T-helper 1 cell (primary cell): Measurements from ENCODE around the gene CPA2.

Source experiments
- DNase-seq, 5 donors: peaks; one replicate each; pipeline ENCODE4 v3.0.0-alpha.2; 2012 to 2020

The CPA2 gene

DNA sequence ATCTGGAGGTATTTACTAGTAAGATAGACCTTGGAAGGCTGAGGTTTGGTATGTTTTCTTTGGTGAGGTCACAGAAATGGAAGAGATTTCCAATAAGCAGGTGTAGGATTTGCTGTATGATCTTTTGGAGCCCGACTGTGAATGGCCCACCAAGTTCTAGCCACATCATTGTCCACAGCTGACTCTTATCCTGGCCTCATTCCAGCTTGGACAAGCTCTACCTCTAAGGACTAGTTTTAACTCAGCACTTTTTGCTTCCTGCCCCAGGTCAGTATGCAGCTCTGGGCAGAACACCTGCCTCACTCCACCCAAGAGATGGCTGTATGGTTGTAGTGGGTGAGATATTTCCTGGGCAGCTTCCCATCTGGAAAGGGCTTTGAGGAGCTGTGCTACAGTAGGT lies 20.2 kb downstream of the CPA2 start:
- DNase-seq, result no peak

DNA sequence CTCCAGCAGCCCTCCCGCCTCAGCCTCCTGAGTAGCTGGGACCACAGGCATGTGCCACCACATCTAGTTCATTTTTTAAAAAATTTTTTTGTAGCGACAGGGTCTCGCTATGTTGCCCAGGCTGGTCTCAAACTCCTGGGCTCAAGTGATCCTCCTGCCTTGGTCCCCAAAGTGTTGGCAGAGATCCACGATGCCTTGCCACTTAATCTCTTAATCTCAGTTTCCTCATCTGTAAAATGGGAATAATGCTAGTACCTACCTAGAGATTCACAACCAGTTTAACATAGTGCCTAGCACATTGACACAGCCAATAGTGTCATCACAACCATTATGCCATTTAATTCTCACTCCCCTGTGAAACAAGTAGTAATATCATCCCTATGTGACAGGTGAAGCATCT lies 21.5 kb downstream of the CPA2 start:
- no peak for DNase-seq

DNA sequence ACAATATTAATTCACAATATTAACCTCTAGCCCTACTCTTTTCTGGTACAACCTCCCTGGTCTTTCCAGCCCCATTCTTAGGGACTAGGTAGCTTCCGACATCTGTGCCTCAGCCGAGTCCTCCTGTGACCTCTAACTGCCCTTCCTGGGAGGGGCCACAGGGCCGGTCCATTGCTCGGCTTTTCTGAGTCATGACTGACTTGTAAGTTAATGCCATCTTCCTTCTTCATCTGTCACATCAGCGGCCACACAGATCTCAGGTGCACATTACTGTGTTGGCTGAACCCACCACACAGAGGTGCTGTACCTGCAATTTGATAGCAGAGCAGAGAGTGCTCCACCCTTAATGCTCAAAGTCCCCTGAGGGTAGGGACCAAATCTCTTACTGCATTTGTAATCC lies 22.2 kb downstream of the CPA2 start:
- no peak for DNase-seq

DNA sequence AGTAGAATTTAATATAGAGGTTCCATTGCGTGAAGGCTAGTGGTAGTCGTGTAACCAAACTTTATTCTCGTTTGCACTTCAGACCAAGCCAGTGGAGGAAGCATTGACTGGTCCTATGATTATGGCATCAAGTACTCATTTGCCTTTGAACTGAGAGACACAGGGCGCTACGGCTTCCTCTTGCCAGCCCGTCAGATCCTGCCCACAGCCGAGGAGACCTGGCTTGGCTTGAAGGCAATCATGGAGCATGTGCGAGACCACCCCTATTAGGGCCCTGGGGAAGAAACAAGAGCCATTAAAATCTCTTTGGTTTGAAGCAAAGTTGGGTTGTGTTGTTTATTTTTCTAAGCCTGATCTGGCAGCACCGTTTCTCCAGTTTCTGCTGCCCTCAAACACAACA lies 22.8 kb downstream of the CPA2 start:
- no peak for DNase-seq

DNA sequence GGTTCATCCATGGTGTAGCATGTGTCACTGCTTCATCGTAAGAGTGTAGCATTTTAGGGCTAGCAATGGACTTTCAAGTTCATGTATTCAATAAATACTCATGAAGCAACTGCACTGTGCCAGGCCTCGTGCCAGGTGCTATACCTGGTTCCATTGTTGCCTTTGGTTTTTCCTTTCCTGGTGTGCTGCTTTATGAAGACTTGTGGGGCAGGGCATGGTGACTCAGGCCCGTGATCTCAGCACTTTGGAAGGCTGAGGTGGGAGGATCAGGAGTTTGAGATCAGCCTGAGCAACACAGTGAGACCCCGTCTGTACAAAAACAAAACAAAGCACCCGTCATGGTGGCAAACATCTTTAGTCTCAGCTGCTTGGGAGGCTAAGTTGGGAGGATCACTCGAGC lies 24.1 kb downstream of the CPA2 start:
- no peak for DNase-seq

DNA sequence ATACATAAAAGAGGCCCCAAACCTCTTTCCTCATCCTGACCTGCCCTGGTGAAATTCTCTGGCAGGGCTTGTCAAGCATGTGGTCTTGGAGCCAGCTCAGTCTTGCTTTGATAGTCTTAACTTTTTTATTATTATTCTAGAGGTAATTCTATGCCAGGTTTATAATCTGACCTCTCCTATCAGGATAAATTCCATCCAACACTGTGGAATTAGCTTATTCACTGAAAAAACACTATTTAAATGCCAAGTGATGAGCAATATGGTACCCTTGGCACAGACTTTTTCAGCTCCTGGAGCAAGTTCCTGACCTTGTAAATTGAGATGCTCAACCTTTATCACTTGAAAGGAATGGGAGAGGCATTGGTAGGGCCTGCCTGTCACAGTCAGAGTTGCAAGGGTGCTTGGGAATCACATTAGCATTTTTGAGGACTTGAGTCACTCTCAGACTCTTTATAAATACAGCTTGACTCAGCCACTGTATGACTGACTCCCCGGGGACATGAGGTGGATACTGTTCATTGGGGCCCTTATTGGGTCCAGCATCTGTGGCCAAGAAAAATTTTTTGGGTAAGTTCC lies 26.1 kb downstream of the CPA2 start, which contains the start of gene CPA4:
CPA4 (plus strand) TSS at position 480 of the 576 bp plus-strand sequence; CDS start at position 500, 20 bp downstream.
- DNase-seq, result no peak

DNA sequence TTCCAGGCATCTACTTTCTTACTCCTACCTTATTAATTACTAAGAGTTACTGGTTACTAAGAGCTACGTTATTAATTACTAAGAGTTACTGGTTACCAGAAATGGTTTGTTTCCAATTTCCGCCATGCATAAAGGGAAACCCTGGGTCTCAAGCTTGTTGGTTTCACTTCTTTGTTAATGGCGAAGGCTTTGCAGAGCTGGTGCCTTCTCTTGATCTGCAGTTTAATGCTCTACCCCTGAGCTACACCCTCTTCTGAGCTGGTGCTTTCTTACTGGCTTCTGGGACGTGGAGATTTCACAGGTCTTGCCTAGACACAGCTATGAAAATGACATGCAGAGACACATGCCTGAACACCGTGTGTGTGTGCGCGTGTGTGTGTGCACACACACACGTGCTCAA lies 26.9 kb downstream of the CPA2 start:
- DNase-seq, result no peak

DNA sequence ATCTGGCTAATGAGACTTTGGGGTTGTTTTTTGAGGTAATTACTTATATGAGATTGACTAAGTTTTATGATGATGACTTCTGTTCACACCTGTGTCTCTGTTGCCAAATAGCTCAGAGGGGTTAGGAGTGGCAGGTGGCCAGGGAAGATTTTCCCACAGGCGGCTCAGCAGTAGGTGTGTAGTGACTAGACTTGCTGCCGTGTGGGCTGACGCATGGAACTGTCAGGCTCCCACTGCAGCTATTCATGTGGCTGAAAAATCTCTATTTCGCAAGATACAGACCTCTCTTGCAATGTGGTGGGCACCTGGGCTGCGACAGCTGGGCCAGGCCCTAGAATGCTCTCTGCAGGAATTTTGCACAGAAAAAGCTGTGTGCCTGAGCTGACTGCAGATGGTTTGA lies 27.7 kb downstream of the CPA2 start:
- no peak for DNase-seq

DNA sequence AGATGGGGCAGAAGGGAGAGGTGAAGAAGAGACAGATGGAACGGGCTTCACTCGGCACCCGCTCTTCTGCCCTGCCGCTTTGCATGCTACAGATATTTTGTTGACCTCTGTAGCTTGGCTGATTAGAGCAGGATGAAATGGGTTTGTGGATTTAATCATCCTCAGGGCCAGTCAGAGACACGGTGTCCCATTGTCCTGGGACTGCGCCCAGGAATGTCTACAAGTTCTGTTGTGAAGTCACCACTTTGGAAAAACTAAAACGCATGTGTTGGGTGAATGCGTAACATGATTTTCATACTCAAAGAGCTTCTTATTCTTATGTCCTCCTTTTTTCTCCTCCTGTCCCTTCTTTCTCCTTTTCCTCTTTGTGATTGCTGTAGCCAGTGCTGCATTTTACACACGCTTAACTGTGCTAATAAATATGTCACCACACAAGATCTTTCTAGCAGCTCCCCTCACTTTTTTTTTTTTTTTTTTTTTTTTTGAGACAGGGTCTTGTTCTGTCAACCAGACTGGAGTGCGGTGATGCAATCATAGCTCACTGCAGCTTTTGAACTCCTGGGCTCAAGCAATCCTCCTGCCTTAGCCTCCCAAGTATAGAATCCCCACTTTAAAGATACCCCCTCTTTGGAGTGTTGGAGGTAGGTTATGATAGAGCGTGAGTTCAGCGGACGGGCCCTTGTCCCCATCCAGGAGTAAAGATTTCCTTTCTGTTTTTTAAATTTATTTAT lies 29.7 kb downstream of the CPA2 start:
- no peak for DNase-seq

DNA sequence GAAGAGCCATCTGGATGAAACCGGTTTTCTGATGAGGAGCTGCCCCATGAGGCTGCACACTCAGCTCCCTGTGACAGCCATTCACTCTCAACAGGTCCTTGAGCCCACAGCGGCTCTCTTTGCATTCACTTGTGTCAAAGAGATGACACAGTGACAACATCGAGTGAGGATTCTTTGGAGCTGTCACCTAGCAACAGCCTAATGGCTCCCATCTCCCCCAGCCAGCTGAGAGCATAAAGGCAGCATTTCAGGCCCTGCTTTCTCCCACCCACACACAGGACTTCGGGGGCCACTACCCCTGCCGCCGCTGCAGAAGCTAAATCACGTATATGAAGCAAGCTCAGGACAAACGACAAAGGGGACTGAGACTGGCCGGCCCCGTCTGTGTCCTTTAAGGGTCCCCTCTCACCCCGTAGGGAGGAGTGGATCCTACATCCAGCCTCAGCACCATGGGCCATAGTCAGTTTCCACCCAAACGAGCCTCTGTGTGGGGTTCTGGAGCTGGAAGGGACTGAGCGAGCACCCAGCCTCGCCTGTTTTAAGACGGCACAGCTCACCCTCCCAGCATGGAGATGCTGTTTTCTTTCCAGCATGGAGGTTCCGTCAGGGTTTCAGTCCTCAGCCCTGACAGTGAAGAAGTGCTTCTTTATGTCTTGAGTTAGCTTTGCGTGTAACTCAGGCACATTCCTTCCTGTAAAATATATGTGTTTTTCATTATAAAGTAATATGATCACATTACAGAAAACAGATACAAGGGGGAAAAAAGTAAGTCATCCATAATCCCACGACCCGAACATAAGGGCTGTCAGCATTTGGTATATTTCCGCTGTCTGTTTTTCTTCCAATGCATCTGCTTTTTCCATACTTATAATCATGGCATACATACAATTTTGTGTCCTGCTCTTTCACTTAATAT lies 31.2 kb downstream of the CPA2 start:
- no peak for DNase-seq

DNA sequence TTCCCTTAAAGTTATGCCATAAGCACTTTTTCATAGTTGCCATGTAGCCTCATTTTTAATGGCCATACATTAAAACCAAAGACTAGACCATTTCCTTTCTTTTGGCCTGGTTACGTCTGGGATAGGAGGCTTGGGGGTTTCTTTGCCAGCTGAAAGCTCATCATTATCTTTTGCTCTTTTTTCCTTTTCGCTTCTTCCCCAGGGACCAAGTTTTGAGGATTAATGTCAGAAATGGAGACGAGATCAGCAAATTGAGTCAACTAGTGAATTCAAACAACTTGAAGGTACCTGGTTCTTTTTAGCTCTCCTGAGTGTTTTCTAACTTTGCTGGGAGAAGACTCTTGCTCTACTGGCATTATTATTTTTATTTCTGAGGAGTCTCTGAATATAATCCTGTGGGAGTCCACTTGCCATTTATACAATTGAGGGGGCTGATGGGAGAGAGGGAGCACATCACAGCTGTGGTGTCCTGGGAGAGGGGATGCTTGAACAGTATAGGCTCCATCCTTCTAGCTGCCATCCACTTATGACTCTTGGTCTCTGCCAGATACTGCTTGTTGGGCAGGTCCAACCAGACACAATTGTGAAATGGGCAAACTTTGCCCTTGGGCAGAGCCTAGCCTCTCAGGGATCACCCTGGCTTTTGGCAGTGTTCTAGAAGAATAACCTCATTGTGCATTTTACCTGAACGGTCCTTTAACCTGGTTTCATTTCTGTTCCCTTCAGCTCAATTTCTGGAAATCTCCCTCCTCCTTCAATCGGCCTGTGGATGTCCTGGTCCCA lies 32.1 kb downstream of the CPA2 start:
- no peak for DNase-seq

DNA sequence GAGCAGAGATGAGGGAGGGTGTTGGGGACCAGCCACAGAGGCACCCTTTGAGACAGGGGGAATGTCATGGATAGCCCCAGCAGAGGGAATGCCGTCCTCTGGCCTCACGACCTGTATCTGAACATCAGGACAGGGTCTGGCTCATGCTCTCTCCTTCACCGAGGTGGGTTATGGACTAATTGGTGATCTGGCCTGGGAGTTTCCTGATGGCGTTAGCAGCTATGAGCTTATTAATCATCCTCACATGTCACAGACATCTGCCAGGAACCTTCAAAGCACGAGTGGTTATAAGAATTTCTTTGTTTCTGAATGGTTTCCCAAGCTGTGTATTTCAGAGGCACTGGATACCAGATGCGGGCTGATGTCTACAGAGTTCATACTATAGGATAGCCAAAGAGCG lies 33.2 kb downstream of the CPA2 start:
- no peak for DNase-seq

DNA sequence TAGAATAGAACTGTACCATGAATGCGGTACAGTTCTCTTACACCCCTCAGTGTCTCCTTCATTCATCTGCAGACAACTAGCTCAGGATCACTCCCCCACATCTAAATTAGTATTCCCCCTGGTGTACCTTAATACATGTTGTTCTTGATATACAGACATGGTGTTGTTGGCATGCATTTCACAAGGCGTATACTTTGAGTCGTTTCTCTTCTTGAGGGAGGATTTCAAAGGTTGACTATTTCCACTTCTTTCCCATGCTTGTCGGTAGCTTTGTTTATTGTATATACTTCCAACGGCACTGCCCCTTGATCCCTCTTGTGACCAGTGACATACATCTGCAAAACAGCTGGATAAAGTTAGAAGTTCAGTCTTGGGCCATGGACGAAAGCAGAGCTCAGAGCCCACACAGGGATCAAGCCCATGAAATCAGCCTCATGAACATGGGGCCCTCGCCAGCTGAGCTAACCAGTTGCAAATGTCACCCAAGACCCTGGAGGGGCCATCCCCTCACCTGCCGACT lies 34.9 kb downstream of the CPA2 start:
- DNase-seq, result no peak

DNA sequence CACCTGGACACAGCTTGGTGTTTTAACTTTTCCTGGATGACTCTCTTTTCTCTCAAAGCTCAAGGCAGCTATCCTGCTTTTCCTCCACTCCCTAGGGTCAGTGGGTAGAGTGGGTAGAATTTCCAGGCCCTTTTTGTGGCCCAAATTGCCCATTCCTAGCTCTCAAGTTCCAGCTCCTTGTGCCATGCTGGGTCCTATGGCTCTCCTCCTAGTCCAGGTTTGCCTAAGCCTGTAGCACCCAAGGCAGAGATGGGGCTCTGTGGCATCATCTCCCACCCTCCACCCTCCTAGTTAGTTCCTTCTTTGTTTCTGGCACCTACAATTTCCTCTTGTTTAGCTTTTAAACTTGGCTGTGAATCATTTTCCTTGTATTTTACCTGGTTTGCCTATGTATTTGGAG lies 36.0 kb downstream of the CPA2 start:
- no peak for DNase-seq

DNA sequence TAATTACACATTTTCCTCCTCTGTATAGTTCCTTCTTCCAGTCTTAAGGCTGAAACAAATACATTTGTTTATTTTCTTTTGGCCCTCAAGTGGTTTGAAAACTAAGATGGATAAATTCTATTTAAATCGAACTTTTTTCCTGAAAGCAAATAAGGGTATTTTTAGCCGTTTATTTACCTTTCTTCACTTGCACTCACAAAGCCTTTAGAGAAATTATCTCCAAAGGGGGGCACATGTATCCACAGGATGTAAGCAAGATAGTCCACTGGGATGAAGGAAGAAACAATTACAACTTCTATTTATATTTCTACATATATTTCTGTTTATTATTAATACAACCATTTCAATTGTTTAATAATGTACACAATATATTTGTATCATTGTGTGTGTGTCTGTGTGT lies 36.5 kb downstream of the CPA2 start:
- no peak for DNase-seq

DNA sequence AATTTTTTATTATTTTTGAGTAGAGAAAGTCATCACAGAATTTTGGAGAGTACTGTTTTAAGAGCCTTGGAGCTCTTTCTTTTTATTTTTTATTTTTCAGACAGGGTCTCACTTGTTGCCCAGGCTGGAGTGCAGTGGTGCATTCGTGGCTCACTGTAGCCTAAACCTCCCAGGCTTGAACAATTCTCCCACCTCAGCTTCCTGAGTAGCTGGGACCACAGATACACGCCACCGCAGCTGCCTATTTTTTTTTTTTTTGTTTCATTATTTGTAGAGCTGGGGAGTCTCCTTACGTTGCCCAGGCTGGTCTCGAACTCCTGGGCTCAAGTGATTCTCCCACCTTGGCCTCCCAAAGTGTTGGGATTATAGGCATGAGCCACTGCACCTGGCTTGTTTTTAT lies 36.9 kb downstream of the CPA2 start:
- DNase-seq, result no peak

DNA sequence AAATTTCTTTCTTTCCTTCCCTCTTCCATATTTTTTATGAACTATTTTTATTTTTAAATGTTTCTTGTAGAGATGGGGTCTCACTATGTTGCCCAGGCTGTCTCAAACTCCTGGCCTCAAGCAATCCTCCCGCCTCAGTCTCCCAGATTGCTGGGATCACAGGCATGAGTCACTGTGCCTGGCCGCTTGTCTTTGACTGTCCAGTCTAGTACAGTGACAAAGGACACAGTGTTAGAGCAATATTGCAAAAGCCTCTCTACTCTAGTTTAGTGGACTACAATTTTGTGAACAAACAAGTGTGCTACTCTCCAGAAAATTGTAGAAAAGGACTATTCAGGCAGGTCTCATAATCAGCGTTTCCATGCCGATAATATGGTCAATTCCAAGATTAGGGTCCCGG lies 37.3 kb downstream of the CPA2 start:
- no peak for DNase-seq

DNA sequence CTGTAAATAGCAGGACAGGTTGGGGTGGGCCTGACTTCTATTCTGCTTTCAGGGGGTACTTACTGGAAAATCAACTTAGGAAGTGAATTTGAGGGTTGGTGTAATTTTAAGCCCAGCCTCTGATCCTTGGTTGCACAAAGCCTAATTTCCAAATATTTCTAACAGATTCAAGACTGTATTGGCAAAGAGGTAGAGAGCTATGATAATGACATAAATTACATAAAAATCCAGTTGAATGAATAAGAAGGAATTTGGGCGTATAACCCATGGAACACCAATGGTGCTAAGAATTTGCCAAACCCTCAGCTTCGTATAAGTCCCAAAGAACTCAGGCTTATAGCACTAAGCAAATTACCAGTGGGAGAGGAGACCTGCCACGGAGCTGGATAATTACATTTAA lies 38.2 kb downstream of the CPA2 start:
- no peak for DNase-seq

DNA sequence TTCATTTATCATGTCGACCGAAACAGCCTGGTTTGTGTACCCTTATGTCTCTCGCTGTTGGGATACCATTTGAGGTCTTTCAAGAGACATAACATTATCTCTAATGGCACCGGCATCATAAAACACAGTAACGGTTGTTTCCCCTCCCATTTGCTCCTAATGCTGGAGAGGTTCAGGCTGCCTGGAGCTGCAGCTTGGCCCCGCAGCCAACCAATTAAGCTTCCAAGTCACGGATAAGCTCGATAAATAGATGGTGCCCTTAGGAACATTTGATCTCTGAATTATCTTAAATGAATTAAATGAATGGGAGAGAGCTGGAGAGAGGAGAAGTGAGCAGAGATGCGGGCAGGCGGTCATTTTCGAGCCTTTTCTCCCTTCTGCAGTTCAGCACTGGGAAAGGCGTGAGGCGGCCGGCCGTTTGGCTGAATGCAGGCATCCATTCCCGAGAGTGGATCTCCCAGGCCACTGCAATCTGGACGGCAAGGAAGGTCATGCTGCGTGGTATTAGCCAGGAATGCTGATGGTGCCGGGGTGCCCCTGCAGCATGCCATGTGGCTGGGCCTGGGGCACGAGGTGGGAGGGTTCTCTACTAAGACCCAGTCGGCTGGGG lies 38.9 kb downstream of the CPA2 start:
- no peak for DNase-seq

DNA sequence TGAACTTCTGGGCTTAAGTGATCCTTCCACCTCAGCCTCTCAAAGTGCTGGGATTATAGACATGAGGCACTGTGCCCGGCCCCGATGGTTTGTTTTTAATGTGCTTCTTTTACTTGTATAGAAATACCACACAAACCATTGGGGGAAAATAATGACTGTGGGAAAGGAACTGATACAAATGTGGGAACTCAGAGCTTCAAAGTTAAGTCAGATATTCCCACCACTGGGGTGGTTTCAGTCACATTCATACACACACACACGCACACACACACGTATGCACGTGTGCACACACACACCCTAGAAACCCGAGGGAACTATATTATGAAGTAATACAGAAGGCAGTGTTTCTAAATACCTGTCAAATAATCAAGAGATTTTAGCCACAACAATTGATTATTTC lies 43.3 kb downstream of the CPA2 start:
- DNase-seq, result no peak

DNA sequence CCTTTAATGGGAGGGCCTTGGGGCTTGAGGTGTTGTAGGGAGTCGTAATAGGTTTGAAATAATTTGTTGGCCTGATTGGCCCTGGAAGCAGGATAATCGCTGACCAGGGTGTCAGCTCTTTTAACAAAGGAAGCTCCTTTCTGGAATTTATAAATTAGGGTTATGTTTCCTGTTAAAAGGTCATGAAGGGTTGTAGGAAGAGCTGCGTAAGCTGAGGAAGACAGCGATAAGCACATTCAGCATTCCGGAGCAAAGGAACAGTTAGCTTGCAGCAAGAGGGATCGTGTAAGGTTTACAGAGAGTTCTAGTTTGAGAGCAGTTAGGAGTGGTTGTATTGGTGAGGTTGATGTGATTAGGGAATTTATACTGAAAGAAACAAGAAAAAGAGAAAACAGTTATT lies 47.6 kb downstream of the CPA2 start:
- DNase-seq, result no peak

DNA sequence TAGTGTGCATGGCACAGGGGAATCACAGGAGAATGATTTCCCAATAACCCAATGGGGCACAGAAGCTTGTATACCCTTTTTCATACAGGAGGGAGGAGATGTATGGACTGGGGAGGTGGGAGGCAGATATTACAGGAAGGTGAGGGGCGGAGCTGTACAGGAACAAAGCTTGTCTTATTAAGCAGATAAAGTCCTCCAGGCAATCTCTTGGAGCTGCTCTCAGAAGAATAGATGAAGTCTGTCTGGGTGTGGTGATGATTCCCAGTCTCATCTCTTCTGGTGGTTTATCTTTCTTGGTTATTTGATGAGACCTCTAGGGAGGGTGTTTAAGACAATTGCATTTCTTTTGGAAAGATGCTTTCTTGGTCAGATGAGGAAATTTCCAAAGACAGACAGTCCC lies 52.9 kb downstream of the CPA2 start:
- no peak for DNase-seq
